ENCODE data around the gene CNGB1.

- no peak for TF ChIP-seq CTCF (IDR thresholded peaks at IDR 0.05)
- TF ChIP-seq POLR2A (IDR thresholded peaks at IDR 0.05) = no peak
Measured at GRCh38 chr16:57967916-57968315, 3.0 kb downstream of the CNGB1 start.

Data from Peyer's patch (tissue), 4 donors.